NCI-H1436 treated with DMSO at 0.1 percent for 48 hours (cell line): ENCODE results near the gene INPP5A.

ENCODE experiments used
- DNase-seq: peaks from one replicate; lab custom pipeline; 2025; lab: John Stamatoyannopoulos, UW

INPP5A gene

DNA sequence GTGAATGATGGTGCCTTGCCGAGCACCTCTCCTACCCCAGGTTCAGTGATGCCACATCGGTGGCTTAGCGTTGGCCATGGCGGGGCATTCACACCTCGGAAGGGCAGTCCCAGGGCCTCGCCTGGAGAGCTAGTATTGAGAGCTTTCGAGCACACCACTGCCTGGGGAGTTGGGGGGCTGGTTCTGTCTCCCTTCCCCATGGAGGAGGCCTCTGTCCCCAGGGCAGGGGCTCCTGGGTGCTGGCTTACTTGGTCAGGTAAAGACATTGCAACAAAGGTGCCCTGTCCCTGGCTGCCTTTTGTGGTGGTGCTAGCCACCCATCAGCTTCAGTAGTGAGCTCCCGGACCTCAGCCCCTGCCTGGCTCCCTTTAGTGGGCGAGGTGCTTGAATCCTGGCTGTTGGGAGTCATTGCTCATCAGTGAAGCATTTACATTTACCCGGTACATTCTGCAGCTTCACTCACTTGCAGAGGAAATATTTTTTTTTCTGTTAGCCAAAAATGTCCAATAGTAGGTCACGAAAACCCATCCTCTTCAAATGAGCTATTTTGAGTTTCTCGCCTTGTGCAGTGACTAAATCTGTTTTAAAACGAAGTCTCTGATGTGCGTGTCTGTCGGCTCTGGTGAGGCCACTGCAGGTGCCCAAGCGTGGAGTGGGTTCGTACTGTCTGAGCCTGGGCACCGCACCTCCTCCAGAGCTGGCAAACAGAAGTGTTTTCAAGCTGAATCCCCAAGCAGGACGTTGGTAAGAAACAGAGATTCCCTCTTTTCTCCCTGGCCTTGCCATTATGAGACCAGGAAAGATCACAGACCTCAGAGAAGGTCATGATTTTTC is 95.5 kb downstream of the INPP5A start:
- DNase-seq, result no peak

DNA sequence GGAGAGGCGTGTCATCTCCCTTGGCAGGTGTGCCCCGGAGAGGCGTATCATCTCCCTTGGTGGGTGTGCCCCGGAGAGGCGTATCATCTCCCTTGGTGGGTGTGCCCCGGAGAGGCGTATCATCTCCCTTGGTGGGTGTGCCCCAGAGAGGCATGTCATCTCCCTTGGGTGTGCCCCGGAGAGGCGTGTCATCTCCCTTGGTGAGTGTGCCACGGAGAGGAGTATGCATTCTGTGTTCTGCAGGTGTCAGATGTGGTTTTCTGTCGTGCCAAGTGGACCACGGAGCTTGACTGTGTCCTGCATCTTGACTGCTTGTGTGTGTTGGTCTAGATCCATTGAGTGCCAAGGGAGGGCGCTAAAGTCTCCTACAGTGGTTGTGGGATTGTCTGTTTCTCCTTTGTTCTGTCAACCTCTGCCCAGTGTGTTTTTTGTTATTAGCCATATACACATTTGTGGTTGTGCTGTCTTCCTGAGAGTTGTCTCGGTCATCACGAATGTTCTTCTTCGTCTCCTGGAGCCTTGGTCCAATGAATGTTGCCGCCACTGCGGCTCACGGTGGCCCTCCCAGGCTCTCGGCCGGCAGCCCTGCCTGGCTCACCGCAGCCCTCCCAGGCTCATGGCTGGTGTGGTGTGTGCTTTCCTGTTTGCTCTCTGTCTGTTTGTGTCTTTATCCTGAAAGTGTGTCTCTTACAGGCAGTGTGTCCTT is 96.8 kb downstream of the INPP5A start:
- no peak for DNase-seq

DNA sequence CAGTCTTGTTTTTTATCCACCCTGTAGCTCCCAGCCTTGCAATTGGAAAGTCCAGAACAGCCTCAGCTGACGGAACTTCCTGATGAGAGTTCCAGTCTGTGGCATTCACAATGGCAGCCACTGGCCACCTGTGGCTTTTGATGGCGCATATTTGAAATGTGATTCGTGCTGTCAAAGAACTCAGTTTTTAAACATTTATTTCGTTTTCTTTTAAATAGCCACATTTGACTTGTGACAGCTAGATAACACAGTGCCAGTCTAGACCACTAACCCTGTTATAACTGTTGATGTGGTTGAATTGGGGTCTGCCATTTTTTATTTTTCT is 97.3 kb downstream of the INPP5A start:
- DNase-seq, result no peak

DNA sequence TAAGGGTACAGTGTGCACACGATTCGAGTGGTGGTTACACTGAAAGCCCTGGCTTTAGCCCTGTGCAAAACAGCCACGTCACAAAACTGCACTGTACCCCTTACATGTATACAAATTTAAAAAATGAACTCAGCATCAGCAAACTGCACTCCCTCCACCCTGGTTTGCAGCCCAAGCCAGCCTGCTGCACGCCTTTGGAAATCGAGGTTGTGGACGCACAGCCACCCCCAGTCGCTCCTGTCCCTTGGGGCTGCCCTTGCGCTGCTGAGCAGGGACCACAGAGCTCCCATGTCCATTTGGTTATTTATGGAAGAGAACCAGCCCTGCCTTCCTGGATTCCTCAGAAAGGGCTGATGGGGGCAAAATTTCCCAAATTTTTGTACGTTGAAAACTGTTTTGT is 98.8 kb downstream of the INPP5A start:
- DNase-seq, result no peak

DNA sequence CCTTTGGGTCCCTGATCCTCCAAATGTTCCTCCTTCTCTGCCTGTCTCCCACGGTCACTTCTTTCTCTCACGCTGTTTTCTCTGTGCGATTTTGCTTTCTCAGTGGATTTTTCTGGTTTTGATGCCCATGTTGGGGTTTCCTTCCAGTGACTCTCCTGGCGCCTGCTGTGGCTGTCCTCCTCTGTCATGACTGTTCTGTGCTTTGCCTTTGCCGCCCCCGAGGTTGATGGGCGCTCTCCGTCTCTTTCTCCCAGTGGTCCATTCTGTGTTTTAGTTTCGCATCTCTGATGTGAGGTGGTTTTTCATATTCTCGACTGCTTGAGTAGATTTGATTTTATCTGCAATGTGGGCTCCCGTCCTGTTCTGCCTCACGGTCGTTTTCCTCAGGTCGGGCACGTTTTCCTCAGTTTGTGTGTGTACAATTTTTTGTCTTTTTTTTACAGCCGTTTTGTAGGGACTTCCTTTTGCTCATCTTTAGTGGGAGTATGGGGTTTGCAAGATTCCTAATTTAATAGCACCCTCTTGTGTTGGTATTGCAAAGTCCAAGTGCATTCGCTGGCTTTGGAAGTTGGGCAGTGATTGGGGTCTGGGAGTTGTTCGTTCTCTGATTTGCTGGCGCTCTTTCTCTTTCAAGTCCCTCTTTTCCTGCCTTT is 100.0 kb downstream of the INPP5A start:
- DNase-seq, result no peak

DNA sequence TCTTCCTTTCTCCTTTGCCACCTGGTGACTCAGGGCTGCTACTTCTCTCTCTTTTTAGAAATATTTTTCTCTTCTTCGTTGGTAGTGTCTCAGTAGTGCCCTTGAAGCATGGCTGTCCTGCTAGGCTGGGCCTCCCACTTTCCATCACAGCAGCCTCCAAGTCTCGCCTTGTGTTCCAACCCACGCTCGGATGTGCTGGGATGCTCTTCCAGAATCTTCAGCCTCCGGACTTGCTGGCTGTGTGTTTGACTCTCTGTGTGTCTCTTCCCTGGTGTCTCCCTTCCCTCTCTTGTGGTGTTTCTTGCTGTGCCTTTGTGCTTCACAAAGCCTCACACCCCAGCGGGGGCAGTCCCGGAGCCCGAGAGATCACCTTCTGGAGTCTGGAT is 100.5 kb downstream of the INPP5A start:
- DNase-seq, result no peak

DNA sequence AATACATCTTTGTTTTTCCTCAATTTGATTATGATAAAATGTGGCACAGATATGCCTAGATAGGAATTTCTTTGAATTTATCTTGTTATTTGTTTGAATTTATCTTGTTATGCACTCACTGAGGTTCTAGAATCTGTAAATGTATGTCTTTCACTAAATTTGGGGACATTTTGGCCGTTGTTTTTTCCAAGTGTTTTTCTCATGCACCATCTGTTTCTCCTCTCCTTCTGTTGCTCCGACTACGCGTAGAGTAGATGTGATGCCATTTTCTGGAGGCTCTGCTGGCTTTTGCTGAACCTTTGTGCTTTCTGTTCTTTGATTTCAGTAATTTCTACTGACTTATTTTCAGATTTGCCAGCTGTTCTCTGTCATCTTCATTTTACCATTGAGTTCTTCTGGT is 101.9 kb downstream of the INPP5A start:
- DNase-seq, result no peak

DNA sequence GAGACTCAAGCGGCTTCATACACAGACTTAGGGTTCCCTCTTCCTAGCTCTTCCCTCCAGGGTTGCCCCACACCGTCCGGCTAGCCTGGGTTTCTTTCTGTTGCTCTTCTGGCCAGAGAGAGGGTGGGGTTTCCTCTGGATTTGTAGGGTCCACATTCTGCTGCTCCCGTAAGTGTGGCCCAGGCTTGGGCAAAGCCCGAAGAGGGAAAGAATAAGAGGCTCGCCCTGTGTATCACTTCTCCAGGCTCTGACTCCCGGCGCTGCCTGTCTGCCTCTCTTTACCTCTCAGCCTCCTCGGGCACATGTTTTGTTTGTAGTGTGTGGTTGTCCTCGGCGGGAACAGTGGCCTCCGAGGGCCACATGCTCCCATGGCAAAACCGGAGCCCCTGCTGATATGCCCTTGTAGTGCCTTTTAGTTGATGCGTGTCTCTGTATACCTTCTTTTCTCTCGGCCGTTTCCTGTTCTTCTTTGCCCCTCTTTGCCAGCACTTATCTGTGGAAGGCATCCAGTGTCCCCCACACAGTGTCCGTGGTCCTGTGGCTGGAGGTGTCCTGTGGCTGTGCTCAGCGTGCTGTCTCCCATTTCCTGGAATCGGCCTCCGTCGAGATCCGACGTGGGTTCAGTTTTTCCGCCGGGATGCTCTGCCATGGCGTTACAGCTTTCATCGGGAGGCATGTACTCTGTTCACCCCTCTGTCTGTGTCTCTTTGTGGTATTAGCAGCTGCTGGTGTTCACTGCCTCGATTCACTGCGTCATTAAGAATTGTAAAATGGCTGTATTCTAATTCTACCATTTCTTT is 102.9 kb downstream of the INPP5A start:
- DNase-seq, result no peak

DNA sequence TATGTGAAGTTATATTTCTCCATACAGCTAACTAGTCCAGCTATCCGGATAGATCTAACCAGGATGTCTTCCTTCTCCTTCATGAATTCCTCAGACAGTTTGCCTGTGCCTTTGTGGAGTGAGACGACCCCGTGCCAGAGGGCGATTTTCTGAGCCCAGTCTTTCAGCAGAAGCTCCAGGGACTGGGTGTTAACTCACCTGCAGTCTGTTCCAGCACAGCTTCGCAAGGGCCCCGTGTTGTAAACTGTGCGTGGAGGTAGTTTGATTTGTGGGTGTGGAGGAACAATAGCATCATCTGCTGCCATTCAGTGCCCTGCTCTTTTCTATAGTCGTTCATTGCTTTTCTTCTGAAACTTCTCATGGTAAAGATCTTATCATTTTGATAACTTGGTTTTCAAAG is 103.8 kb downstream of the INPP5A start:
- DNase-seq, result no peak

DNA sequence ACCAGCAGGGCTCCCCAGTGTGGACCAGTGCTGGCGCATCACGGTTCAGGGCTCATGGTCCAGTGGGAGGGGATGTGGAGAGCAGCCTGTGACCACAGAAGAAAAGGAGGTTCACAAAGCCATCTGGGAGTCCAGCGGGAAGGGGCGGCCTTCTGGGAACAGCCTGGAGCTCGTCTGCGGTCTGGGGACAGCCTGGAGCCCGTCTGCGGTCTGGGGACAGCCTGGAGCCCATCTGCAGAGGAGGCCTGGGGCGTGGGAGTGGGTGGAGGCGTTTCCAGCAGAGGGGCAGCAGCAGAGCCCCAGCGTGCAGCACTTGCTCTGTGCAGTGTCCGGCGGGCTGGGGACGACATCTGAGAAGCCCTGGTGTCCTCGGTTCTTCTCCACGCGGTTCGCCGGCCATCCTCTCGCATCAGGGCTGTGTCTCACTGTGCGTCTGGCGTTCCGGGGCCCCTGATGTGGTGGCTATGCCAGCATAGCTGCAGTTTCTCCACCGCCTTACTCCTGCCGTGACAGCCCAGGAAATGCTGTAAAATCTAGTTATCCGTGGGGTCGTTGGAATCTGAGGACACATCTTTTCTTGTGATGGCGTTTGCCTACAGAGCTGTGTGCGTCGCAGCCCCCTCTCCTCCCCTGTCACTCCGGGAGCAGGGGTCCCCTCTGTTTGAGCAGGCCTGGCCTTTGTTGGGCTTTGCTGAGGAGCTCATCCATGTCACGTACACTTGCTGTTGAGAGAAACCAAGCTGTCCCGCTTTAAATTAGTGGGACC is 104.6 kb downstream of the INPP5A start:
- DNase-seq, result no peak

DNA sequence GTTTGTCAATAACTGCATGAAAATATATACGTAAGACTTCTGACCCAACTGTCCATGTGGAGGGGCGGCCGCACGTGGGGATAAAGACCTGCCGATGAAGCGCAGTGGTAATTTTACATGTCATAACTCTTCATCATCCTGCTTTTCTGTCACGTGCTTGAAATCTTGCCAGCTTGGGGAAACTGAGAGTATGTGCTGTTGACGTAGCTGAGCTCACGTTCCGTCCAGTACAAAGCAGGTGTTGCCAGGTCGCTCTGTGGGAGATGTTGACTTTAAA is 105.1 kb downstream of the INPP5A start:
- DNase-seq, result no peak

DNA sequence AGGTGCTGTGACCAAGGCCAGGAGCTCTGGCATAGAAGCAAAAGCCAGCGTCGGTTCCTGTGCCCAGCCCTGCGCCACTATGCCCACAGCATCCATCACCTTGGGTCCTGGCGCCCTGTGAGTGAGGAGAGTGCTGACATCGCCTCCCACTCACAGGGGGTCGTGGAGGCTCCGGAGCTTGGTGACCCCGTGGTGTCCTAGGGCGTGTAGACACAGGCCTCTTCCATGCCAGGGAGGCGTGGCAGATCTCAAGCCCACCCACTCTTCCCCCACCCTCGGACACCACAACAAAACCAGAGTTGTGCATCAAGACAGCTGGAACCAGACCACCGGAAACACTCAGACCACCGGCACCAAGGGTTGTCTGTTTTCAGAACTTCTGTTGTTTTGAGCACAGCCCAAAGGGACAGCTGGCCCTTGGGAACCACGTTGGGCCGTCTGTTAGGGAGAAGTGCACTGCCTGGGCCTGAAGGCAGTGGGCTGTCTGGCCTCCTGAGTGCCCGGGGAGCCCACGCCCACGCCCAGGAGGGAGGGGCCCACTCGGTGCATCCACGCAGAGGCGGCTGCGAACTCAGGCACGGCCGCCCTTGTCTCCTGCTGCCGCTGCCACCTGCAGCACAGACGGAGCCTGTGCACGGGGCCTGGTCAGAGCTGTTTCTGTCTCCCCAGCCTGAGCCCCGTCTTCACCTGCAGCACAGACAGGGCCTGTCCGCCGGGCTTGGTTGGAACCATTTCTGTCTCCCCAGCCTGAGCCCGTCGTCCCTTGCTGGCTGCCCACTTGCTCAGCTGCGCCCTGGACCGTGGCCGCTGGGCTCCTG is 106.3 kb downstream of the INPP5A start:
- DNase-seq, result no peak

DNA sequence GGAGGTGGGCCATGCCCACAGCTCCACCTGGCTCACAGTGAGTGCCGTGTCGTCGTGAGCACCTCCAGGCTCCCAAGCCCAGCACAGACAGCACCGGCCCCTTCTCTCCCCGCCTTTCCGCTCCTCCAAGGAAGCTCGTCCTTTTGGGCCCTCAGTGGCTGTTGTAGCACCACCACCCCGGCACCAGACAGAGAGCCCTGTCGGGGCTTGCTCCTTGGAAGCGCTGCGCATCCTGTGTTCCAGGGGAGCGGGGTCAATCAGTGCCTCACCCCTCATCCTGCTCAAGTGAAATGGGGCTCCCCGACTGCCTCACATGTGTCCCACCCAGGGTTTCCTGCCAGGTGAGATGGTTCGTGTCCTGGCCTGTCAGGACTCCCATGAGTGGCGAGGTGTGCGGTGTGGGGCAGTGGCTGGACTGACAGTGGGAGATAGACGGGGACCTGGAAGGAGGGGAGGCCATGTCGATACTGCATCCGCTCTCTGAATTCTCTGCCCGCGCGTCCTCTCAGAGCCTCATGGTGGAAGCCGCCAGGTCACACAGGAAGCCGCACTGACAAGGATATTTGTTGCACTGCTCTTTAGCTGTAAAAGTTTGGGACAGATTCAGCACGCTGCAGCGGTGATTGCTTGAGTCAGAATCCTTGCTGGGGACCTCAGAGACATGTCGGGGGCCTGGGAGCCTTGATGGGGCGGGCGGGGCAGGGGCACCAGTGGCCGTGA is 107.1 kb downstream of the INPP5A start:
- no peak for DNase-seq

DNA sequence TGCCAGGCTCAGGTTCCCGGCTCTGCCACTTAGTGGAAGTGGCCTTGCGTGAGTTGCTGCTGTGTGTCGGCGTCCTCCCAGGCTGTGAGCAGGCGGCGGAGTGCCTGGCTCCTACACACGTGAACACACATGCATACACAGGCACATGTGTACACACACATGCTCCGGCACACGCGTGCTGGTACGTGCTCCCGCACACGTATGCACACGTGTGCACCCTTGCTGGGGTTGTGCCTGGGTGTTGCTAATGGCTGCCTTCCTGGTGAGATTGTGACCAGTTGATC is 107.6 kb downstream of the INPP5A start:
- DNase-seq, result no peak

DNA sequence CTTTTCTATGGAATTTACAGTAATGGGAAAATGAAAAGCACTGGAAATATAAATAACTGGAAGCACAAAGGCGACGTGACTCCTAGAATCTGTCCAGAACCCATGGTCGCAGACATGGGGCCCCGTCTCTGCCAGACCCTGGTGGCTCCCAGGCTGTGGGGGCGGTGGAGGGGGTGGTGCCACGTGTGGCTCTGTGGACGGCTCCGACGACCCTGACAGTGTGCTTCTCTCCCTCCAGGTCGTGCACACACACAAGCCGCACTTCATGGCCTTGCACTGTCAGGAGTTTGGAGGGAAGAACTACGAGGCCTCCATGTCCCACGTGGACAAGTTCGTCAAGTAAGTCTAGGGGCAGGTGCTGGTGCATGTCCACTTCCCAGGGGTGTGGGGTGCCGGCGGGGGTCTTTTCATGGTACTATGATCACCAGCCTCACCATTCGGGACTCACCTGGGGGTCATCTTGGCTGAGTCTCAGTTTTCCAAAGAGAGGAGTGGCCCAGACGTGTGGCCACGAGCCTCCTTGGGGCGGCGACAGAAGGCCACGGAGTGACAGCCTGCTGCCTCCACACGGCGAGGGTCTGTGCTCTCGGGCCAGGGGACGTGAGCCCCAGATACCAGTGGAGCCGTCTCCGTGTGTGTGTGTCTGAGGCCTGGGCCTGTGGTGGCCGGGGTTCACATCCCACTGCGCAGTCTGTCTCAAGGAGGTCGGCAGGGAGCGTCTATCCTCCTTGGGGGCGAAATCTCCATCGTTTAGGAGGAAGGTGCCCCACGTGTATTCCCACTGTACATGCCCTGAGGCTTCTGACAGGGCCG is 108.2 kb downstream of the INPP5A start:
- no peak for DNase-seq

DNA sequence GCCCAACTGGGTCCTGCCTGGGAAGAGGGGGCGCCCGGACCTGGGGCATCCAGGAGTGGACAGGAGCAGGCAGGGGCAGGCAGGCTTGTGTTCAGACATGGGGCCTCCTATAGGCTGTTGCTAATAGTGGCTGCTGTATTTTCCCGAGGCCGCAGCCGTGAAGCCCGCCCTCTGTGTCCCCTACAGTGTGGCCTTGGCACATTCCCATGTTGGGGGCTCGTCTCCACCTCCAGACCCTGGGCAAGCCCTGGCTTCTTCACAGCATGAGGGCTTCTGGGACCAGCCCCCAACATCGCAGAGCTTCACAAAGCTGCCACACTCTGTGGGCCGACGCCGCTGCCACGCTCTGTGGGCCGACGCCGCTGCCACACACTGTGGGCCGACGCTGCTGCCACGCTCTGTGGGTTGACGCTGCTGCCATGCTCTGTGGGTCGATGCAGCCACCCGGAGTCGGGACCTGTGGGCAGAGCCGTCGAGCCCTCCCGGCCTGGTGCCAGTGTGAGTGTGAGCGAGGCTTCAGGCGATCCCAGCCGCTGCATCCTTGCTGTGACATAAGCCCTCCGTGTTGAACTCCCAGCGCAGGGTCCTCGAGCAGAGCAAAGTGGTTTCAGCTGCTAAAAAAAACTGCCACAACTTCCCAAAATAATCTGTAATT is 109.0 kb downstream of the INPP5A start:
- no peak for DNase-seq

DNA sequence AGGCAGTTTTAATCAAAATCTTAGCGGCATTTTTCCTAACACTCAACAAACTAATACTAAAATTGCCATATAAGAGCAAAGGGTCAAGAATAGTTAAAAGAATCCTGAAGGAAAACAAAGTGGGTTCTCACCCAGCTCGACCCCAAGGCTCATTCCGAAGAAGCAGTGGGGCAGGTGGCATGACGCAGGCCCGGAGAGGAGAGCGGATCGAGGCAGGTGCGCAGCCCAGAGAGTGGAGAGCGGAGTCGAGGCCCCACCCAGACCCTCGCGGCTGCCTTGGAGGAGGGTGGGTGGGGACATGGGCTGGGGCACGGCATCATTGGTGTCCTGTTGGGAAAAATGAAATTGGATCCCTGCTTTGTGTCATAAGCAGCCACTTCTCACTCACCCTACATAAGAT is 109.8 kb downstream of the INPP5A start:
- DNase-seq, result no peak

DNA sequence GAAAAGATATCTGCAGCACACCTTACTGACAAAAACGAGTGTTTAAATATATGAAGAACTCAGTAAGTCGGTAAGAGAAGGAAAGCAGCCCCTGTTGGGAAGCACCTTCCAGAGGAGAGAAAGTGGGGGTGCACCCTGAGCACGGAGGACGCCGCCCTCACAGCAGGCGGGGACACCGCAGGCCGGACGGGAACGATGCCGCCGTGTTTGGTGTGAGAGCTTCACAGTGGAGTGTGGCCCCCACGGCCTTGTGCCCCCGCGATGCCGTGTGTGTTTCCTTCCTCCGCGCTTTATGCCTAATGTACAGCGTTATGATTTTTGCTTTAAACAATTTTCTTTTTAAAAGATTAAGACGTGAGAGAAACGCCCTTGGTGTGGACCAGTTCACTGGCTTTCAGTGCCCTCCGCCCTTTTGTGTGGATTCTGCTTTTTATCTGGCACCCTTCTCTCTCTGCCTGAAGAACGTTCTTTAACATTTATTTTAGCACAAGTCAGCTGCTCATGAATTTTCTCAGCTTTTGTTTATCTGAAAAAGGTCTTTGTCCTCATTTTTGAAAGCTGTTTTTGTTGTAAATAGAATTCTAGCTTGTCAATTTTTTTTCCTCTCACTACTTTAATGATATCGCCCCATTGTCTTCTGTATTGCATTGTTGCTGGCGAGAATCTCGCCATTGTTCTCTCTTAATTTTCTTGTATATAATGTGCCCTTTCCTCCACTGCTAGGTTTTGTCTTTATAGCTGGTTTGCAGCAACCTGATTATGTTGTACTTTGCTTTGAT is 110.7 kb downstream of the INPP5A start:
- DNase-seq, result no peak
